HG03060 (cell line): ENCODE measurements around the gene FCER1G.

Experiments
- ATAC-seq: cut with Tn5 transposase; IDR thresholded peaks from one replicate; pipeline ENCODE4 v1.9.1; 2021; ENCODE audit warnings: low read depth, moderate number of reproducible peaks; ENCODE audit not compliant: unreplicated experiment

Gene FCER1G

GRCh38 chr1:161187311-161187710, 27.8 kb upstream of the FCER1G start:
- no peak for ATAC-seq

- no peak for ATAC-seq
These were observed 26.7 kb upstream of the FCER1G start for GRCh38 chr1:161188381-161188780.

- no peak for ATAC-seq
These were observed 26.1 kb upstream of the FCER1G start for GRCh38 chr1:161189036-161189435.

GRCh38 chr1:161190962-161191521, 24.1 kb upstream of the FCER1G start:
- no peak for ATAC-seq

- ATAC-seq: no peak
These were observed 23.1 kb upstream of the FCER1G start for GRCh38 chr1:161191971-161192370.

GRCh38 chr1:161192476-161193465, 22.3 kb upstream of the FCER1G start:
- no peak for ATAC-seq

GRCh38 chr1:161193561-161194235, 21.4 kb upstream of the FCER1G start:
- ATAC-seq: no peak

- no peak for ATAC-seq
These were observed 19.9 kb upstream of the FCER1G start for GRCh38 chr1:161195171-161195570.

GRCh38 chr1:161196111-161196510, 19.0 kb upstream of the FCER1G start:
- no peak for ATAC-seq

GRCh38 chr1:161196521-161197451, 18.3 kb upstream of the FCER1G start:
- ATAC-seq: no peak

GRCh38 chr1:161197560-161198193, 17.4 kb upstream of the FCER1G start:
- ATAC-seq: no peak

GRCh38 chr1:161198194-161198896, 16.8 kb upstream of the FCER1G start:
- ATAC-seq: no peak

GRCh38 chr1:161198897-161199431, 16.1 kb upstream of the FCER1G start, which contains the start of gene ADAMTS4:
Gene ADAMTS4 (minus strand): TSS chr1:161199054. CDS start chr1:161198627, 427 bp downstream.
- no peak for ATAC-seq

GRCh38 chr1:161199506-161200139, 15.5 kb upstream of the FCER1G start:
- no peak for ATAC-seq

- no peak for ATAC-seq
These were observed 14.6 kb upstream of the FCER1G start for GRCh38 chr1:161200421-161200991.

GRCh38 chr1:161200992-161201835, 13.9 kb upstream of the FCER1G start:
- no peak for ATAC-seq
